ENCODE measurements around the gene ARFGEF2. TPM values are rescaled to one million over a fixed set of nuclear protein-coding genes. Genes with fewer than 3 reads are reported as not detected.

Gene ARFGEF2
- polyA plus RNA-seq, 1 experiment = 15.5 TPM

GRCh38 chr20:48951646-48952045 lies 30.1 kb downstream of the ARFGEF2 start:
- no peak for DNase-seq (ENCODE audit: low read depth)
- CTCF ChIA-PET = interaction anchor here (0.9 kb wide), 1 partner anchor 10 kb away, joined by 3 read pairs; no protein-coding TSS in a partner anchor
- H3K27me3 ChIP-seq (ENCODE audit: control insufficient read depth, insufficient read depth, low read length) = no peaks in the 10 kb centered on the region
- TF ChIP-seq, protein P1, sequence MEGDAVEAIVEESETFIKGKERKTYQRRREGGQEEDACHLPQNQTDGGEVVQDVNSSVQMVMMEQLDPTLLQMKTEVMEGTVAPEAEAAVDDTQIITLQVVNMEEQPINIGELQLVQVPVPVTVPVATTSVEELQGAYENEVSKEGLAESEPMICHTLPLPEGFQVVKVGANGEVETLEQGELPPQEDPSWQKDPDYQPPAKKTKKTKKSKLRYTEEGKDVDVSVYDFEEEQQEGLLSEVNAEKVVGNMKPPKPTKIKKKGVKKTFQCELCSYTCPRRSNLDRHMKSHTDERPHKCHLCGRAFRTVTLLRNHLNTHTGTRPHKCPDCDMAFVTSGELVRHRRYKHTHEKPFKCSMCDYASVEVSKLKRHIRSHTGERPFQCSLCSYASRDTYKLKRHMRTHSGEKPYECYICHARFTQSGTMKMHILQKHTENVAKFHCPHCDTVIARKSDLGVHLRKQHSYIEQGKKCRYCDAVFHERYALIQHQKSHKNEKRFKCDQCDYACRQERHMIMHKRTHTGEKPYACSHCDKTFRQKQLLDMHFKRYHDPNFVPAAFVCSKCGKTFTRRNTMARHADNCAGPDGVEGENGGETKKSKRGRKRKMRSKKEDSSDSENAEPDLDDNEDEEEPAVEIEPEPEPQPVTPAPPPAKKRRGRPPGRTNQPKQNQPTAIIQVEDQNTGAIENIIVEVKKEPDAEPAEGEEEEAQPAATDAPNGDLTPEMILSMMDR (IDR thresholded peaks at IDR 0.05; ENCODE audit: insufficient read depth, low read depth, low read length) = no peak
- H3K36me3 ChIP-seq (ENCODE audit: control insufficient read depth, insufficient read depth, low read length) = peaks cover 18% of the 10 kb centered on the region
- POLR2A ChIA-PET = no interaction called here
- H3K4me3 ChIP-seq (ENCODE audit: low read depth, low read length) = no peak overlapping the region

GRCh38 chr20:48952656-48953055 lies 31.1 kb downstream of the ARFGEF2 start:
- peaks cover 21% of the 10 kb centered on the region for H3K36me3 ChIP-seq (ENCODE audit: control insufficient read depth, insufficient read depth, low read length)
- no peaks in the 10 kb centered on the region for H3K27me3 ChIP-seq (ENCODE audit: control insufficient read depth, insufficient read depth, low read length)
- H3K4me3 ChIP-seq (ENCODE audit: low read depth, low read length) = no peak overlapping the region
- no peak for DNase-seq (ENCODE audit: low read depth)
- TF ChIP-seq, protein P1 (IDR thresholded peaks at IDR 0.05; ENCODE audit: insufficient read depth, low read depth, low read length) = no peak
- ChIA-PET CTCF (no interaction called here), POLR2A (no interaction called here)

GRCh38 chr20:48953653-48954052 lies 32.1 kb downstream of the ARFGEF2 start:
- ChIA-PET POLR2A (no interaction called here), CTCF (no interaction called here)
- Histone ChIP-seq H3K4me3 (ENCODE audit: low read depth, low read length) (no peak overlapping the region), H3K27me3 (ENCODE audit: control insufficient read depth, insufficient read depth, low read length) (no peaks in the 10 kb centered on the region), H3K36me3 (ENCODE audit: control insufficient read depth, insufficient read depth, low read length) (peaks cover 20% of the 10 kb centered on the region)
- no peak for DNase-seq (ENCODE audit: low read depth)
- TF ChIP-seq, protein P1 (IDR thresholded peaks at IDR 0.05; ENCODE audit: insufficient read depth, low read depth, low read length) = no peak

- ChIA-PET CTCF (no interaction called here), POLR2A (no interaction called here)
- H3K36me3 ChIP-seq (ENCODE audit: control insufficient read depth, insufficient read depth, low read length) = peaks cover 16% of the 10 kb centered on the region
Measured at GRCh38 chr20:48956052-48956451, 34.5 kb downstream of the ARFGEF2 start.

GRCh38 chr20:48957053-48957481 lies 35.6 kb downstream of the ARFGEF2 start:
- Histone ChIP-seq H3K36me3 (ENCODE audit: control insufficient read depth, insufficient read depth, low read length) (peaks cover 16% of the 10 kb centered on the region), H3K4me3 (ENCODE audit: low read depth, low read length) (no peak overlapping the region), H3K27me3 (ENCODE audit: control insufficient read depth, insufficient read depth, low read length) (no peaks in the 10 kb centered on the region)
- DNase-seq (ENCODE audit: low read depth) = no peak
- ChIA-PET CTCF (no interaction called here), POLR2A (no interaction called here)
- TF ChIP-seq, protein P1 (IDR thresholded peaks at IDR 0.05; ENCODE audit: insufficient read depth, low read depth, low read length) = no peak

More at GRCh38 chr20:48956052-48956451, 34.5 kb downstream of the ARFGEF2 start:
- Histone ChIP-seq H3K4me3 (ENCODE audit: low read depth, low read length) (no peak overlapping the region), H3K27me3 (ENCODE audit: control insufficient read depth, insufficient read depth, low read length) (no peaks in the 10 kb centered on the region)
- DNase-seq (ENCODE audit: low read depth) = no peak
- TF ChIP-seq, protein P1 (IDR thresholded peaks at IDR 0.05; ENCODE audit: insufficient read depth, low read depth, low read length) = no peak
